Breast epithelium (tissue), 4 donors: Measurements from ENCODE around the gene TCP10L. TPM values are rescaled to one million over a fixed set of nuclear protein-coding genes. Genes with fewer than 3 reads are reported as not detected.

Experiments used
- DNase-seq, 2 donors: peaks; one replicate each; pipeline ENCODE4 v3.0.0-alpha.2; 2019; ENCODE audit warnings: low spot score in 2 of 2
- H3K27ac ChIP-seq, 2 donors: fragments of 200-600 bp; sonication (generic) in 1 of 2; one replicate each; pipeline ENCODE4 v1.5.1; 2016 to 2019; ENCODE audit warnings: mild to moderate bottlenecking in 1 of 2
- H3K27me3 ChIP-seq, 2 donors: fragments of 200-600 bp; sonication (generic) in 1 of 2; one replicate each; pipeline versions ENCODE4 v1.5.1 to v1.6.0; 2017 to 2019; ENCODE audit warnings: control low read depth in 1 of 2, mild to moderate bottlenecking in 1 of 2
- H3K36me3 ChIP-seq: fragments of 200-600 bp; one replicate; pipeline ENCODE4 v1.5.1; 2019
- H3K4me1 ChIP-seq, 2 donors: fragments of 200-600 bp; sonication (generic); one replicate each; pipeline ENCODE4 v1.5.1; 2016 to 2019; ENCODE audit warnings: control low read depth in 1 of 2
- H3K4me3 ChIP-seq, 3 donors: fragments of 200-600 bp; sonication (generic); 1 replicate in 2 of 3; 2 replicates in 1 of 3; pipeline ENCODE4 v1.5.1; 2016 to 2019; ENCODE audit warnings: mild to moderate bottlenecking in 3 of 3, moderate library complexity in 2 of 3
- H3K9me3 ChIP-seq, 2 donors: fragments of 200-600 bp; sonication (generic) in 1 of 2; one replicate each; pipeline ENCODE4 v1.5.1; 2016 to 2019; ENCODE audit warnings: control low read depth in 1 of 2
- POLR2A ChIP-seq: fragments of 450-650 bp; IDR thresholded peaks from one replicate; pipeline ENCODE4 v1.6.1; 2016; ENCODE audit warnings: antibody characterized with exemption, mild to moderate bottlenecking, moderate library complexity
- POLR2AphosphoS5 ChIP-seq, 3 donors: sonication (generic); formaldehyde crosslinking; IDR thresholded peaks; one replicate each; pipeline ENCODE4 v1.6.1; 2017; ENCODE audit warnings: antibody characterized with exemption in 3 of 3
- intact Hi-C: fragments of 100-400 bp; cut with DNase I; formaldehyde crosslinking; loops from one replicate; pipeline ENCODE4 v1.15.1; 2023; ENCODE audit warnings: low total_unique reads
- total RNA-seq, 3 donors: library from RNA; depleted of rRNA; stranded (reverse); fragments of >200 nt; gene quantifications; one replicate each; pipeline ENCODE4 v1.1.0, GENCODE V29; 2016
- TF ChIP-seq, protein P1 (sequence below), 3 donors: fragments of 450-650 bp; IDR thresholded peaks; one replicate each; pipeline ENCODE4 v1.5.1; 2016 to 2017; ENCODE audit warnings: antibody characterized with exemption in 3 of 3, mild to moderate bottlenecking in 3 of 3, moderate library complexity in 3 of 3

Gene TCP10L
- total RNA-seq, 3 donors from 2014 or later, result 0.48 to 0.73 (median 0.66) TPM

GRCh38 chr21:32587651-32588050 is 2.3 kb upstream of the TCP10L start:
- Histone ChIP-seq H3K36me3 (no peaks in the 10 kb centered on the region), H3K27ac (no peak overlapping the region), H3K4me1 (no peaks in the 10 kb centered on the region), H3K4me3 (no peak overlapping the region), H3K9me3 (no peaks in the 10 kb centered on the region), H3K27me3 (no peaks in the 10 kb centered on the region)
- intact Hi-C loops, result no loop called here
- TF ChIP-seq, protein P1, sequence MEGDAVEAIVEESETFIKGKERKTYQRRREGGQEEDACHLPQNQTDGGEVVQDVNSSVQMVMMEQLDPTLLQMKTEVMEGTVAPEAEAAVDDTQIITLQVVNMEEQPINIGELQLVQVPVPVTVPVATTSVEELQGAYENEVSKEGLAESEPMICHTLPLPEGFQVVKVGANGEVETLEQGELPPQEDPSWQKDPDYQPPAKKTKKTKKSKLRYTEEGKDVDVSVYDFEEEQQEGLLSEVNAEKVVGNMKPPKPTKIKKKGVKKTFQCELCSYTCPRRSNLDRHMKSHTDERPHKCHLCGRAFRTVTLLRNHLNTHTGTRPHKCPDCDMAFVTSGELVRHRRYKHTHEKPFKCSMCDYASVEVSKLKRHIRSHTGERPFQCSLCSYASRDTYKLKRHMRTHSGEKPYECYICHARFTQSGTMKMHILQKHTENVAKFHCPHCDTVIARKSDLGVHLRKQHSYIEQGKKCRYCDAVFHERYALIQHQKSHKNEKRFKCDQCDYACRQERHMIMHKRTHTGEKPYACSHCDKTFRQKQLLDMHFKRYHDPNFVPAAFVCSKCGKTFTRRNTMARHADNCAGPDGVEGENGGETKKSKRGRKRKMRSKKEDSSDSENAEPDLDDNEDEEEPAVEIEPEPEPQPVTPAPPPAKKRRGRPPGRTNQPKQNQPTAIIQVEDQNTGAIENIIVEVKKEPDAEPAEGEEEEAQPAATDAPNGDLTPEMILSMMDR (IDR thresholded peaks at IDR 0.05), result no peak
- TF ChIP-seq POLR2AphosphoS5 (IDR thresholded peaks at IDR 0.05), result no peak
- no peak for TF ChIP-seq POLR2A
- DNase-seq, result no peak

GRCh38 chr21:32587120-32587519 is 1.8 kb upstream of the TCP10L start:
- no peak overlapping the region for H3K4me3 ChIP-seq
- H3K27me3 ChIP-seq, result no peaks in the 10 kb centered on the region
- no peaks in the 10 kb centered on the region for H3K4me1 ChIP-seq
- intact Hi-C loops, result no loop called here
- H3K27ac ChIP-seq, result no peak overlapping the region
- TF ChIP-seq POLR2AphosphoS5 (IDR thresholded peaks at IDR 0.05) (no peak), POLR2A (no peak)
- TF ChIP-seq, protein P1 (IDR thresholded peaks at IDR 0.05), result no peak
- DNase-seq, result no peak
- no peaks in the 10 kb centered on the region for H3K36me3 ChIP-seq
- no peaks in the 10 kb centered on the region for H3K9me3 ChIP-seq

DNA sequence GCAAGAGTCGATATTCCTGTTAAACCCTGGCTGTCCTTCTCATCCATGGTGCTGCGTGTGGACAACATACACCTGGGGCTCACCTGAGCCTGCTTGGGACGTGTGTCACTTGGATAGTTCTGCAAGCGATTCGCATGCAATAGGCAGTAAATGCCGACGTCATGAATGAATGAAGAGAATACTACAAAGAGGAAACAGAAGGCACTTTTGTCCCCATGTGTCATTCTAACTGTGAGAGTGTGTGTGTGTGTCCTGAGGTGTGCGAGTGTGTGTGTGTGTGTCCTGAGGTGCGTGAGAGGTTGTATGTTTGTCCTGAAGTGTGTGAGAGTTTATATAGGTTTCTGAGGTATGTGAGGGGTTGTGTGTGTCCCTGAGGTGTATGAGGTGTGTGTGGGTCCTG is 647 bp upstream of the TCP10L start:
- intact Hi-C loops, result no loop called here
- Histone ChIP-seq H3K27me3 (no peaks in the 10 kb centered on the region), H3K4me3 (no peak overlapping the region), H3K9me3 (no peaks in the 10 kb centered on the region), H3K27ac (no peak overlapping the region), H3K36me3 (no peaks in the 10 kb centered on the region), H3K4me1 (no peaks in the 10 kb centered on the region)
- TF ChIP-seq, protein P1 (IDR thresholded peaks at IDR 0.05), result no peak
- TF ChIP-seq POLR2AphosphoS5 (IDR thresholded peaks at IDR 0.05) (no peak), POLR2A (no peak)
- DNase-seq, result no peak

- intact Hi-C loops, result no loop called here
- H3K27ac ChIP-seq, result no peak overlapping the region
- H3K27me3 ChIP-seq, result no peaks in the 10 kb centered on the region
- TF ChIP-seq POLR2A (no peak), POLR2AphosphoS5 (IDR thresholded peaks at IDR 0.05) (no peak)
- TF ChIP-seq, protein P1 (IDR thresholded peaks at IDR 0.05), result no peak
- no peaks in the 10 kb centered on the region for H3K9me3 ChIP-seq
- H3K36me3 ChIP-seq, result no peaks in the 10 kb centered on the region
- no peaks in the 10 kb centered on the region for H3K4me1 ChIP-seq
- H3K4me3 ChIP-seq, result no peak overlapping the region
- DNase-seq, result no peak
Observed at GRCh38 chr21:32584472-32584871, 851 bp downstream of the TCP10L start.

DNA sequence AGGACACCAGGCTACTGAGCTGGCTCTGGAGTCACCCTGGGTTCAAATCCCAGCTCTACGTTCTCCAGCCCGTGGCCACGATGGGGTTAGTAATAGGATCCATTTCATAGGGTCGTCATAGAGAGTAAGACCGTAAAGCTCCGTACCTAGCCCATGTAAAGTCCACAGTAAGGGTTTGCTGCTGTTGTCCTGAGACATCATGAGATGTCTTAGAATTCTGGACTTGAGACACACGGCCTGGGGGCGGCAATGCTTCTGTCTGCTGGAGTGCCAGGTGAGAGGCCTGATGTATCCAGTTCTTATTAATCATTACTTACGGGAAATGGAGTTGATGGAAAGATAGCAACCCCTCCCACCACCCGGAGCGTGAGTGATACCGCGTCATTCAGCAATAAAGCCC is 3.6 kb downstream of the TCP10L start:
- no peaks in the 10 kb centered on the region for H3K27me3 ChIP-seq
- no peak overlapping the region for H3K27ac ChIP-seq
- no peaks in the 10 kb centered on the region for H3K9me3 ChIP-seq
- intact Hi-C loops, result no loop called here
- TF ChIP-seq, protein P1 (IDR thresholded peaks at IDR 0.05), result no peak
- TF ChIP-seq POLR2AphosphoS5 (IDR thresholded peaks at IDR 0.05) (no peak), POLR2A (no peak)
- H3K36me3 ChIP-seq, result no peaks in the 10 kb centered on the region
- DNase-seq, result no peak
- H3K4me3 ChIP-seq, result no peak overlapping the region
- H3K4me1 ChIP-seq, result no peaks in the 10 kb centered on the region
